Keratinocyte (primary cell): ENCODE results near the gene ZNF467. TPM values are rescaled to one million over a fixed set of nuclear protein-coding genes. Genes with fewer than 3 reads are reported as not detected.
A peak's percentile ranks its signal among the peaks of the same experiment; 100 is the strongest.

Experiments
- DNase-seq: peaks from one replicate; pipeline ENCODE4 v3.0.0-alpha.2; 2011; ENCODE audit warnings: low read depth, missing footprints, low spot score
- FAIRE-seq: peaks from 2 replicates; lab custom pipeline; 2011; peaks lifted over from hg19 to GRCh38; lab: Jason Lieb, UNC
- H2AFZ ChIP-seq: 2 replicates; pipeline ENCODE4 v1.6.0; 2012; ENCODE audit warnings: low read length, control low read depth, inconsistent platforms; ENCODE audit not compliant: control insufficient read depth
- H3K27ac ChIP-seq: 2 replicates; pipeline ENCODE4 v1.5.1; 2011; ENCODE audit warnings: low read length; ENCODE audit not compliant: control insufficient read depth, insufficient read depth
- H3K27me3 ChIP-seq: 3 replicates; pipeline ENCODE4 v1.6.0; 2011; ENCODE audit warnings: low read length; ENCODE audit not compliant: control insufficient read depth, insufficient read depth; ENCODE audit errors: extremely low read depth
- H3K36me3 ChIP-seq, 2 experiments: 2 replicates in 1 of 2; 3 replicates in 1 of 2; pipeline ENCODE4 v1.5.1; 2011; ENCODE audit warnings: low read length in 2 of 2, mild to moderate bottlenecking in 1 of 2; ENCODE audit not compliant: control insufficient read depth in 2 of 2, insufficient read depth in 2 of 2; ENCODE audit errors: extremely low read depth in 1 of 2
- H3K4me1 ChIP-seq: 3 replicates; pipeline ENCODE4 v1.5.1; 2011; ENCODE audit warnings: low read length; ENCODE audit not compliant: control insufficient read depth, insufficient read depth; ENCODE audit errors: extremely low read depth
- H3K4me2 ChIP-seq: 3 replicates; pipeline ENCODE4 v1.6.0; 2011; ENCODE audit warnings: low read depth, low read length; ENCODE audit not compliant: control insufficient read depth, insufficient read depth; ENCODE audit errors: extremely low read depth
- H3K4me3 ChIP-seq, 3 experiments: fragments of 200-600 bp in 1 of 3; sonication (generic) in 1 of 3; 2 replicates in 2 of 3; 3 replicates in 1 of 3; pipeline ENCODE4 v1.5.1; 2011 to 2016; ENCODE audit warnings: low read length in 3 of 3, mild to moderate bottlenecking in 3 of 3, control low read depth in 2 of 3, inconsistent platforms in 1 of 3, low read depth in 1 of 3, mixed read lengths in 1 of 3, mixed run types in 1 of 3, moderate library complexity in 1 of 3; ENCODE audit not compliant: control insufficient read depth in 2 of 3, insufficient read depth in 2 of 3; ENCODE audit errors: extremely low read depth in 1 of 3
- H3K79me2 ChIP-seq: 2 replicates; pipeline ENCODE4 v1.6.0; 2012; ENCODE audit warnings: low read length; ENCODE audit not compliant: control insufficient read depth, insufficient read depth
- H3K9ac ChIP-seq: 3 replicates; pipeline ENCODE4 v1.6.0; 2011; ENCODE audit warnings: low read length; ENCODE audit not compliant: control insufficient read depth, insufficient read depth; ENCODE audit errors: extremely low read depth
- H3K9me1 ChIP-seq: 3 replicates; pipeline ENCODE4 v1.6.0; 2011; ENCODE audit warnings: low read length; ENCODE audit not compliant: control insufficient read depth, insufficient read depth; ENCODE audit errors: extremely low read depth
- H3K9me3 ChIP-seq: 2 replicates; pipeline ENCODE4 v1.5.1; 2012; ENCODE audit warnings: low read depth, low read length; ENCODE audit not compliant: control insufficient read depth
- H4K20me1 ChIP-seq: 3 replicates; pipeline ENCODE4 v1.6.0; 2011; ENCODE audit warnings: low read length; ENCODE audit not compliant: control insufficient read depth, insufficient read depth; ENCODE audit errors: extremely low read depth
- EZH2 ChIP-seq: IDR thresholded peaks from one replicate; pipeline ENCODE4 v1.6.1; 2012; ENCODE audit warnings: inconsistent platforms, mild to moderate bottlenecking, low read length, moderate library complexity
- dilution Hi-C: fragments of 300-500 bp; cut with MboI; formaldehyde crosslinking; loops from one replicate; pipeline ENCODE4 v1.7.0; 2020; ENCODE audit warnings: low sequenced_read_pairs; ENCODE audit not compliant: extremely low pct_ligation_motif_present
- polyA plus RNA-seq, 5 experiments: library from polyadenylated mRNA; depleted of rRNA in 3 of 5; stranded (reverse) in 3 of 5; stranded (forward) in 1 of 5; unstranded in 1 of 5; fragments of >200 nt; gene quantifications; 1 replicate in 1 of 5; 2 replicates in 3 of 5; 3 replicates in 1 of 5; pipeline versions ENCODE4 v1.2.1 to v1.2.3, GENCODE V29; 2011 to 2012; ENCODE audit warnings: missing spikeins in 2 of 5, low read depth in 1 of 5, low replicate concordance in 1 of 5
- TF ChIP-seq, protein P1 (sequence below), 3 experiments: IDR thresholded peaks in 1 of 3; conservative IDR thresholded peaks in 1 of 3; optimal IDR thresholded peaks in 1 of 3; 2 replicates in 2 of 3; 3 replicates in 1 of 3; pipeline versions ENCODE3 to v1.5.1; 2011; ENCODE audit warnings: low read length in 3 of 3, mild to moderate bottlenecking in 3 of 3, moderate library complexity in 2 of 3, control low read depth in 1 of 3, inconsistent platforms in 1 of 3; ENCODE audit not compliant: insufficient read depth in 2 of 3; ENCODE audit errors: extremely low read depth in 1 of 3

ZNF467 gene
- polyA plus RNA-seq, 1 donor (not counting 4 experiments of a cell fraction or from before 2014, with no cell fraction given), result 0.31 TPM

DNA sequence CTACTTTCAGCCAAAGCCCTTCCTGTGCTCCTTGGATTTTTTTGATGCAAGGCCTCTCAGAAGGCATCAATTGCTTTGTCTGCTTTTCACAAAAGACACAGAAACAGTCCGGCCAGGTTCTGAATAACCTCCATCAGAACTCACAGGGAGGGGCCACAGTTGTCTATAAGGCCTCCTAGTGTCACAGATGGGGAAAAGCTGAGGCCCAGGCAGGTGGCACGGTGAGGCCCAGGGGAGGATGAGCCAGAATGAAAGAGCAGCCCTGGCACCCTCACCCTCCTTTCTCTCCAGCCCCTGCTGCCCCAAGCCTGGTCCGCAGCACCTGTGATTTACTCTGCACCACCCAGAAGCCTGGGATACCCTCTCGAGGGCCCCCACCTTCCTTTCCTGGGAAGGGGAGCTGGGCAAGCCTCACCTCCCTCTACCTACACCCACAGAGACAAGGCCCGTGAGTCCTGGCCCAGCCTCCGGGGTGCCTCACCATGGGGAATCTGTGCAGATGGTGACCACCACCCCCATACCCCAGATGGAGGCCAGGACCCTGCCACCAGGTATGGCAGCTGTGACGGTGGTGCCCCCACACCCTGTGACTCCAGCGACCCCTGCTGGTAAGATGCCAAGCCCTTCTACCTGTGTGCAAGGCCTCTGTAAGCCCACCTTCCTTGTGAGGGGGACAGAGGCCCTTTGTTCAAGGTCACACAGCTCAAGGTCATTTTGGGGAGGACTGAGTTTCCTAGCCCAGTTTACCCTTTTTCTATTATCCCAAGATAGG, 26.2 kb upstream of the ZNF467 start:
- TF ChIP-seq, protein P1, sequence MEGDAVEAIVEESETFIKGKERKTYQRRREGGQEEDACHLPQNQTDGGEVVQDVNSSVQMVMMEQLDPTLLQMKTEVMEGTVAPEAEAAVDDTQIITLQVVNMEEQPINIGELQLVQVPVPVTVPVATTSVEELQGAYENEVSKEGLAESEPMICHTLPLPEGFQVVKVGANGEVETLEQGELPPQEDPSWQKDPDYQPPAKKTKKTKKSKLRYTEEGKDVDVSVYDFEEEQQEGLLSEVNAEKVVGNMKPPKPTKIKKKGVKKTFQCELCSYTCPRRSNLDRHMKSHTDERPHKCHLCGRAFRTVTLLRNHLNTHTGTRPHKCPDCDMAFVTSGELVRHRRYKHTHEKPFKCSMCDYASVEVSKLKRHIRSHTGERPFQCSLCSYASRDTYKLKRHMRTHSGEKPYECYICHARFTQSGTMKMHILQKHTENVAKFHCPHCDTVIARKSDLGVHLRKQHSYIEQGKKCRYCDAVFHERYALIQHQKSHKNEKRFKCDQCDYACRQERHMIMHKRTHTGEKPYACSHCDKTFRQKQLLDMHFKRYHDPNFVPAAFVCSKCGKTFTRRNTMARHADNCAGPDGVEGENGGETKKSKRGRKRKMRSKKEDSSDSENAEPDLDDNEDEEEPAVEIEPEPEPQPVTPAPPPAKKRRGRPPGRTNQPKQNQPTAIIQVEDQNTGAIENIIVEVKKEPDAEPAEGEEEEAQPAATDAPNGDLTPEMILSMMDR (optimal IDR thresholded peaks at IDR 0.05 in 1 of 3, IDR thresholded peaks at IDR 0.05 in 1 of 3, conservative IDR thresholded peaks at IDR 0.05 in 1 of 3; ENCODE audit: extremely low read depth in 1 of 3, insufficient read depth in 2 of 3, low read length in 3 of 3), result peak; percentile 18 to 59 (median 47)
- TF ChIP-seq EZH2, result no peak
- Histone ChIP-seq H3K79me2 (no peaks in the 10 kb centered on the region), H3K4me3 (no peak overlapping the region), H3K4me2 (no peak overlapping the region), H3K36me3 (no peaks in the 10 kb centered on the region), H3K9ac (no peak overlapping the region), H3K9me1 (no peaks in the 10 kb centered on the region), H3K9me3 (no peaks in the 10 kb centered on the region), H3K27me3 (peaks cover 4% of the 10 kb centered on the region), H4K20me1 (no peaks in the 10 kb centered on the region), H3K4me1 (no peaks in the 10 kb centered on the region), H3K27ac (no peak overlapping the region), H2AFZ (no peak overlapping the region)
- dilution Hi-C loops, result no loop called here
- no peak for FAIRE-seq
- no peak for DNase-seq

DNA sequence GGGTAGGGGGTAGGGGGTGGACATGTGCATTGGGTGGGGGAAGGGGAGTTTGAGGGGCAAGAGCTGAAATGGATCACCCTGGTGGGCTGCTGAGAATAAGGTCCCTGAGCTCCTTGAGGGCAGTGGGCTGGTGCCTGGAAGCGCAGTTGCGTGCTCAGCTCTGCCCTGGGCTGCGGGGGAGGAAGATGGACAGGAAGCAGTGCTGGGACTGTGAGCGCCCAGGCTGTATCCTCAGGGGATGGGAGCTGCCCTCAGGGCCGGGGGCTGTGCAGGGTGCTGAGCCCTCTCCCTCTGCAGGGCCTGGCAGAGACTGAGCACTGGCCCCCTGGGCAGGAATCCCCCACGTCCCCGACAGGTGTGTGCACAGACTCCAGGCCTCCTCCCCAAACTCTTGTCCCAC, 24.4 kb upstream of the ZNF467 start:
- FAIRE-seq, result no peak

More for the DNA sequence above, 24.4 kb upstream of the ZNF467 start:
- TF ChIP-seq, protein P1 (optimal IDR thresholded peaks at IDR 0.05 in 1 of 3, IDR thresholded peaks at IDR 0.05 in 1 of 3, conservative IDR thresholded peaks at IDR 0.05 in 1 of 3; ENCODE audit: extremely low read depth in 1 of 3, insufficient read depth in 2 of 3, low read length in 3 of 3), result no peak
- TF ChIP-seq EZH2, result no peak
- H3K9ac ChIP-seq, result no peak overlapping the region
- peaks cover 10% of the 10 kb centered on the region for H3K27me3 ChIP-seq
- H4K20me1 ChIP-seq, result no peaks in the 10 kb centered on the region
- H3K9me3 ChIP-seq, result no peaks in the 10 kb centered on the region
- H3K36me3 ChIP-seq, result no peaks in the 10 kb centered on the region
- no peaks in the 10 kb centered on the region for H3K9me1 ChIP-seq
- no peak overlapping the region for H2AFZ ChIP-seq
- H3K4me2 ChIP-seq, result no peak overlapping the region
- no peak overlapping the region for H3K4me3 ChIP-seq
- peaks cover 2% of the 10 kb centered on the region for H3K4me1 ChIP-seq
- DNase-seq, result no peak
- no peaks in the 10 kb centered on the region for H3K79me2 ChIP-seq
- dilution Hi-C loops, result no loop called here
- H3K27ac ChIP-seq, result no peak overlapping the region
